VCaP (cell line): ENCODE results near the gene TNIP1.

ENCODE experiments used
- H3K27ac ChIP-seq: fragments of 450-650 bp; 2 replicates; pipeline ENCODE4 v1.5.1; 2017
- CTCF ChIP-seq: fragments of 450-650 bp; conservative IDR thresholded peaks from 2 replicates; pipeline ENCODE4 v1.5.1; 2017; ENCODE audit warnings: mild to moderate bottlenecking, moderate library complexity

The TNIP1 gene

GRCh38 chr5:151017897-151018296, 62.9 kb downstream of the TNIP1 start:
- H3K27ac ChIP-seq, result no peak overlapping the region
- TF ChIP-seq CTCF, result no peak

GRCh38 chr5:151016700-151017099, 64.1 kb downstream of the TNIP1 start:
- no peak overlapping the region for H3K27ac ChIP-seq
- TF ChIP-seq CTCF, result no peak

- TF ChIP-seq CTCF, result no peak
Measured at GRCh38 chr5:151015974-151016587, 64.8 kb downstream of the TNIP1 start.

GRCh38 chr5:151014680-151015343, 66.0 kb downstream of the TNIP1 start:
- no peak for TF ChIP-seq CTCF
- peak overlapping the region; percentile 73 for H3K27ac ChIP-seq

More at GRCh38 chr5:151015974-151016587, 64.8 kb downstream of the TNIP1 start:
- H3K27ac ChIP-seq, result peak overlapping the region; percentile 73; the same call in 1 of the 2 replicates

- no peak for TF ChIP-seq CTCF
- H3K27ac ChIP-seq, result no peak overlapping the region
Measured at GRCh38 chr5:151012862-151013261, 68.0 kb downstream of the TNIP1 start.

GRCh38 chr5:151008906-151009305, 71.9 kb downstream of the TNIP1 start:
- H3K27ac ChIP-seq, result no peak overlapping the region
- no peak for TF ChIP-seq CTCF

GRCh38 chr5:151008210-151008491, 72.7 kb downstream of the TNIP1 start:
- H3K27ac ChIP-seq, result no peak overlapping the region
- no peak for TF ChIP-seq CTCF
